Erythroblast (primary cell): ENCODE results near the gene ZFYVE28.

Source experiments
- DNase-seq, 2 experiments: peaks; one replicate each; lab custom pipeline; 2025; lab: John Stamatoyannopoulos, UW
- GATA1 ChIP-seq: IDR thresholded peaks from 2 replicates; pipeline ENCODE4 v1.6.1; 2011; ENCODE audit warnings: low read depth, mild to moderate bottlenecking, control low read depth, low read length, moderate library complexity
- POLR2A ChIP-seq: IDR thresholded peaks from 2 replicates; pipeline ENCODE4 v1.6.1; 2011; ENCODE audit warnings: mild to moderate bottlenecking, low read length

Gene ZFYVE28

DNA sequence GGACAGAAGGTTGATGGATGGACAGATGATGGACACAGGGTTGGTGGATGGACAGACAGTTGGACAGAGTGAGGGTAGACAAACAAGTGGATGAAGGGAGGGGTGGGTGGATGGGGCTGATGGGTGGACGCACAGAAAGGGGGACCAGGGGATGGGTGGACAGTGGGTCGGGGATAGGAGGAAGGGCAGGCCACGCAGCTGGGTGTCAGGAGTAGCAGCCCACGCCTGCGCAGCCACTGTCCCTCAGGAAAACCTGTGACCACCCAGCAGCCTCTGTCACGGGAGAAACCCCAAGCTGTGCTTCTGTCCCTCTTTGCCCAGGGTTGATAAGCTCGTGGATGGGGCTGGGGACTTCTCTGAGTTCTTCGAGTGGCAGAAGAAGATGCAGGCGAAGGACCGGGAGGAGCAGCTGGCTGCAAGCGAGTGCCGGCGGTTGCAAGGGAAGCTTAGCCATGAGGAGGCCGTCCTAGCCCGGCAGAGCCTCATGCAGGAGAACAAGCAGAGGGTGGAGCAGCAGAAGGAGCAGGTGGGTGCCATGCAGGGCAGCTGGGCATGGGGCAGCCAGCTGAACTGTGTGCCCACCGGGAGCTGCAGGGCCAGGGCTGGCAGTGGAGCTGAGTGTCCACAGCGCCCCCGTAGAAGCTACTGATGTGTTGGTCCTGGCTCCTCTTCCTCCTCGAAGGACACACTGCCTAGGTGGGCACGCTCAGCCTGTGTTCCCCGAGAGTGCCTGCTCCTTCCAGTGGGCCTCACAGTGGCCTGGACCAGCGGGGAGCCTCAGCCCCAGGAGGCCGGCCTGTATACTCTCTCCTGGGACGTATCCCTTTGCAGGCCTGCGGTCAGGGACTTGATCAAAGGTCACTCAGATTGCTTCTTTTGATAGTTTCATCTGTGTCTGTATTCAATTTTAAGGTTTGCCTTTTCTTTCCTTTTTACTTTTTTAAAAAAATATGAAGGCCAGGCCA, 33.7 kb upstream of the ZFYVE28 start:
- no peak for DNase-seq
- TF ChIP-seq GATA1: no peak
- TF ChIP-seq POLR2A: no peak

DNA sequence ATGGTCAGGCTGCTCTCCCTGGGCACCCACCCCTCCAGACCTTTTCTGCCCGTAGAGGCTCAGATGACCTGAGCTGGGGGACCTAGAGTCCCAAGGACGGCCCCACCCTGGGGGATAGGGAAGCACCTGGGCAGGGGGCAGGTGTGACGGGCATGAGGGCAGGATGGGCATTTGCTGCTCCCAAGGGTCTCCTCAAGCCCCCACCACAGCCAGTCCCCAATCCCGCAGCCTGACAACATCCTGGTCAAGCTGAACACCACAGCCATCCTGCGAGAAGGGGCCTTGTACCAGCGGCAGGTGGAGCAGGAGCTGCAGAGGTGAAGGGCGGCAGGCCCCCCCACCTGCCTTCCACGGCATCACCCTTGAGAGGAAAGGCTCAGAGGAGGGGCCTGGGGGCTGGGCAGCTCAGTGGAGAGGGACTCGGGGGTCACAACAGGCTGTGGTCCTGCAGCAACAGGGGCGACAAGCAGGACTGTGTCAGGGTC, 32.6 kb upstream of the ZFYVE28 start:
- no peak for TF ChIP-seq POLR2A
- DNase-seq: no peak

DNA sequence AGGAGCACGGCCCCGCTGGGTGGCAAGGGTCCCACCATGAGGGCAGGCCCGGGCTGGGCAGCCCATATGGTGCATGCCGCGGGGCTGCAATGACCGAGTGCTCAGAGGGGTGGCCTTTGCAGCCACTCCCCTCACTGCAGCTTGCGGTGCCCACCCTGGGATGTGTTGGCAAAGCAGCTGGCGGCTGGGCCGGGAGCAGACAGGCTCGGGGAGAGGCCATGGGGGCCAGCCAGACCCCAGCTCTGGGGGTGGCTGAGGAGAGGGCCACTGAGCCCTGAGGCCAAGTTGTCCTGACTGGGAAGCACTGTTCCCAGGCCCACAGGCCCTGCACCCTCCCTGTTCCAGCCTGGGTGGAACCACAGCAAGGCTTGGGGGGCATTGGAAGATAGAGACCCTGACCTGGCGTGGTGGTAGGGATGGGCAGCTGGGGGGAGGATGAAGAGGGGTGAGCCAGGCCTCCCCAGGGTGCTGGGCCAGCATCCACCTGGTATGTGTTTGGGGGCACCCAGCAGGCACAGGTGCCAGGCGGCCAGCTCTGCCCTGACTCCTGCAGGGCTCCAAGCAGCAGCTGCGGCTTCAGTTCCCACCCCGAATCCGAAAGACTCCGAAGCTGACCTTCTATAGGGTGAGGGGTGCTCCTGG, 32.1 kb upstream of the ZFYVE28 start:
- DNase-seq: no peak
- no peak for TF ChIP-seq POLR2A
- no peak for TF ChIP-seq GATA1

DNA sequence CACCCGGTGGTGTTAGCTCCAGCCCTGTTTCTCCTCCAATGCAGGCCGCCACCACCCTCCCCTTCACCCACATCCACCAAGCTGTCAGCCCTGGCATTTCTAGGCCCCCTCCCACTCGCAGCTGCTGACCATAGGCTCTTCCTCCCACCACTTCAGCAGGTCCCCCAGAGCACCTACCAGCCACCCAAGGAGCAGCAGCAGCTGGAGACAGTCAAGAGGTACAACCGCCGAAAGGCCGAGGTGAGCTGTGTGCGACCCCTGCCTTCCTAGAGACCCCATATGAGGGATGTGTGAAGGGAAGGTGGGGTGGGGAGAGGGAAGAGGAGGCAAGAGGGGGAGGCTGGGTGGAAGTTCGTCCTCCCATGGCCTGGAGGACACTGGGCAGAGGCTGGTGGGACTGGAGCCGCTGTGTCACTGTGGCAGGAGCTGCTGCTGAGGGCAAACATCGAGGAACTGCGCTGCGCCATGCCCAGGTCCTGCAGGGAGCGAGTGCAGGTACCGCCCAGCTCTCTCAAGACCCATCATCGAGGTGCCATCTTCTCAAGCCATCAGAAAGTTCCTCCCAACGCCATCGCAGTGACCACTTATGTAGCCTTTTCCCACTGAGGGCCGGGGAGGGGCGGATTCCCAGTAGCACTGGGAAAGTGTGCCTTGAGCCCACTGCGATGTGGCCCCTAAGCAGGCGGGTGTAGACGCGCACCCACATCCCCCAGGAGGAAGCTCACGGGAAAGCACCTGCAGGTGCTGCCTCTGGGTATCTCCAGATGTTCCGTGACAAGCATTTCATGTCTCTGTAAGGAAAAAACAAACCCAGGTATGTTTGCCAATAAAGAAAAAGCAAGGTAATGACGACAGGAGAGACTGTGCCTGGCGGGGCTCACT, 31.3 kb upstream of the ZFYVE28 start:
- no peak for DNase-seq
- TF ChIP-seq POLR2A: no peak
- no peak for TF ChIP-seq GATA1

DNA sequence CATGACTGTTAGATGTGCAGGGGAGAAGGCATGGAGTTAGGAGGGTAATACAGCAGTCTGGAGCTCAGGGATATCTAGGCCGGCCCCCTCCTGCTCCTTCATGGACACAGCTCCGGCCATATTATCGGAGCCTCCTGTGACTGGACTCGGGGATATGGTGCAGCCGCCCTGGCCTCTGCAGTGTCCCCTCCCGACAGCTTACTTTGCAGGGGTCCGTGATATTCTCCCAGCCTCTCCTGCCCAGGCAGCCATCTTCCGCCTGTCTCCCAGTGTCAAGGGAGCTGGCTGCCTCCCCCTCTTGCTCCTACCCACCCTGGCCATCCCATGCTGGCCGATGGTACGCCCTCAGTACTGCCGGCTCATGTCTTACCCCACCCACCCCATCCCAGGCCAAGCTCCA, 30.6 kb upstream of the ZFYVE28 start:
- TF ChIP-seq GATA1: no peak
- no peak for TF ChIP-seq POLR2A
- DNase-seq: no peak

DNA sequence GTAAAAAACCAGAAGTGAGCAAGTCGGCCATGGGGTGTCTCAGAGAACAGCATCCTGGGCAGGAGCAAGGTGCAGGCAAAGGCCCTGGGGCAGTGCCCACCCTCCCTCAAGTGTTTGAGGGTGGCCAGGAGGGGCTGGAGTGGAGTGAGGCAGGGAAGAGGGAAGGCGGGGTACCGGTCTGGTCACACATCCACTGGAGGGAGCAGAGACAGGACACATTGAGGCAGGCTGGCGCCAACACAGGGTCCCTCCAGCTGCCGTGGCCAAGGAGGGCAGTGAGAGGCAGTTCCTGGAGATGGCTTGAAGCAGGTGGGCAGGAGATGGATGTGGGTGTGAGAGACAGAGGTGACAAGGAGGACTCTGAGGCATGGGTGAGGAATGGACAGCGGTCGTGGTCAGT, 30.1 kb upstream of the ZFYVE28 start:
- no peak for DNase-seq
- no peak for TF ChIP-seq POLR2A
- TF ChIP-seq GATA1: no peak

DNA sequence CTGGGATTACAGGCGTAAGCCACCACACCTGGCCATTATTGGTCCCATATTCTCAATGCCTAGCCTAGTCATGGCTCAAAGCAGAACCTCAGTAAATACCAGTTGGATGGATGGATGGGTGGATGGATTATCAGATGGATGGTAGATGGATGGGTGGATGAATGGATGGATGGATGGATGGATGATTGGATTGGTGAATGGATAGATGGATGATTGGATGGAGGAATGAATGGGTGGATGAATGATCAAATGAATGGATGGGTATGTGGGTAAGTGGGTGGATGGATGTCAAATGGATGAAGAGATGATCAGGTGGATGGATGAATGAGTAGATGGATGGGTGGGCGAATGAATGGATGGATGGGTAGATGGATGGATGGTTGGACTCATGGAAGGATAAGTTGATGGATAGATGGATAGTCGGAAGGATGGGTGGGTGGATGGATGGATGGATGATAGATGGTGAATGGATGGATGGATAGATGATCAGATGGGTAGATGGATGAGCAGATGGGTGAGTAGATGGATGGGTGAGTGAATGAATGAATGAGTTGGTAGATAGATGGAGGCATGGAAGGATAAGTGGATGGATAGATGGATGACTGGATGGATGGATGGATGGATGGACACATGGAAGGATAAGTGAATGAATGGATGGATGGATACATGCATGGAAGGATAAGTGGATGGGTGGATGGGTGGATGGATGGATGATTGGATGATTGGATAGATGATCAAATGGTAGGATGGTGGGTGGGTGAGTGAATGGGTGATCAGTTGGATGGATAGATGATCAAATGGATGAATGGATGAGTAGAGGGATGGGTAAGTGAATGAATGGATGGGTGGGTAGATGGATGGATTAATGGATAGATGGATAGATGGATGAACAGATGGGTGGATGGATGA, 28.5 kb upstream of the ZFYVE28 start:
- no peak for DNase-seq
- TF ChIP-seq POLR2A (no peak), GATA1 (no peak)

DNA sequence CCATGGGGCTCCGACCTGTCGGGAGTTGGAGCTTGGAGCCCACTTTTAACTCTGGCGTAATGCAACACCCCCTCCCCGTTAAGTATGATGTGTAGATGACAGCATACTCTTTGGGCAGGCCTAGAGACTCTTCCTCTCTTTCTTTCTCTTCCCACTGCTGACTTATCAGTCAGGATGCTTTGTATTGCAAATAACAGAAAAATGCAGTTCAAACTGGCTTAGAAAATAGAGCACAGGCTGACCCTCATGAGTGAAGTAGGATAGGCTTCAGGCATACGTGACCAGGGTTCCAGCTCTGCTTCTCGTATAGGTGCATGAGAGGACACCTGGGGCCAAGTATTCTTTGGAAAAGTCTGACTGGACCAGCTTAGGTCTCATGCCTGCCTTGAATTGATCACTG, 27.1 kb upstream of the ZFYVE28 start:
- no peak for DNase-seq
- TF ChIP-seq POLR2A: no peak
- no peak for TF ChIP-seq GATA1

DNA sequence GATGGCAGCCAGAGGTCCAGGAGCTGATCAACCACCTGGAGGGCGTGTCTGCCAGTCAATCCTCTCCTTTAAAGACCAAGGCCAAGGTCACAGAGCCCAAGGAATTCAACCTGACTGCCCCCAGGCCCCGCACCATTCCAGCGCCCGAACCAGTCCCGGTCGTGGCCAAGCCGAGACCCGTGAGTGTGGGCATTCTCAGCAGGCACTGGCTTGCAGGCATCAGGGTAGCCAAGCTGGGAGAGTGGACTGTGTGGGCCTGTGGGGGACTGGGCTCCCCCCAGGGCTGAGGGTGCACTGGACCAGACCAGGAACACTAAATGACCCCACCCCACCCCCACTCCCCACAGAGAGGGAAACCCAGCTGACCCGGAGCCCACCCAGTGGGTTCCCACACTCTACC, 26.7 kb upstream of the ZFYVE28 start:
- TF ChIP-seq GATA1 (no peak), POLR2A (no peak)
- DNase-seq: no peak

DNA sequence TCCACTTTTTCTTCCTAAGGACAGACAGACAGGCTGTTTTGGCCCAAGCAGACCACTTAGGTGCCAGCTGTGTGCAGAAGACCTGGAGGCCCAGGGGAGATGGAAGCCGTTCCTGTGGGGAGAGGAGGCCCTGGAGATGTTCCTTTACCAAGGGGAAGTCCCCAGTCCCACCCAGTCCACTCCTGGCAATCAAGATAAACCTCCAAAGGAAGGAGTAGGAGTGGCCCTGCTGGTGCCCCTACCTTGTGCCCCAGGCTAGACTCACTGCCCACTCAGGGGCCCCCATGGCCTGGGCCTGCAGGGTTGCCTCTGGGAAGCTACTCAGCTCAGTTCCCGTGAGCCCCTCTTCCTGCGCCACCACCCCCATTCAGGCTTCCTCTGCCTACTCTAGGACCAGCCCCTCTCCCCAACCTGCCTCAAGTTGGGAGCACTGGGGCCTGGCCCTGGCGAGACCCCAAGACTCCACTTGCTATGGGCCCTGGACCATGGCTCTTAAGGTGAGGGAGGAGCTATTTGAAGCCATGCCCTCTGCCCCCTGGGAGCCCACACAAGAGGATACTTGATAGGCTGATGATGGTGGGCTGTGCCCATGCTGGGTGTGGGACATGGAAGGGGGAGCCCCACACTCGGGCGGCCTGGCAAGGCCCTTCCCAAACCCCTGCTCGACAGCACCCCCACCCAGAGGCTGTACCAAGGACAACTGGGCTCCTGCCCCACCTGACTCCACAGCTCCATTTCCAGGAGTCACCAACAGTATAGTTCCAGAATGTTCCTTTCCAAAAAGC, 25.7 kb upstream of the ZFYVE28 start:
- no peak for DNase-seq
- TF ChIP-seq POLR2A: no peak
- no peak for TF ChIP-seq GATA1

DNA sequence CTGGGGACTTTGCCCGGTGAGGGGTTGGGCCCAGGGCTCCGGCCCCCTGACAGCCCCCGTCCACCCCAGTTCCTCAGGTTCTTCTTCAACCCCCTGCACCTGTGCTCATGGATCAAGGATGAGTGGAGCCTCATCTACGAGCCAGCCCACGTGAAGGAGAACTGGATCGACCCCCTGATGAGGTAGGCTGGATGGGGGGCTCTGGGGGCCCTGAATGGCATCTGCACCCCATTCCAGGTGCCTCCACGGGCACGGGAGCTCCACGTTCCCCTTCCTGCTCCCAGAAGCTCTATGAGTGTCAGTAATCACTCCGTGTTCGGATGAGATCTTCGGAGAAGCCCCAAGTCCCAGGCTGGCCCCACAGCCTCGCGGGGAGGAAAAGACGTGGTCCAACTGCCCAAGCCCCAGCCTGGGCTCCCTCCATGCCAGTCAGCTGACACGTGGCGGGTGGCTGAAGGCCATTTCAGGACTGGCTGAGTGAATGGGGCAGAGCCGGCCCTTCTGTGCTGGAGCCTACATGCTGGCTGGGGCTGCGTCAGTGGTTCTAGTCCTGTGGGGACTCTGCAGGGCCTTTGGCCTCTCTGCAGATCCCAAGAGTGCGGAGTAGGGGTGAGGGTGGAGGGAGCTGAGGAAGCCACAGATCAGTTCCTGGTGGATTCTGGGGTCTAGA, 24.8 kb upstream of the ZFYVE28 start:
- DNase-seq: no peak
- TF ChIP-seq GATA1 (no peak), POLR2A (no peak)
